DMS53 treated with DMSO at 0.1 percent for 48 hours (cell line): Measurements from ENCODE around the gene HIP1.
"Not testable (repeated sequence)": the region's sequence is repeated elsewhere in the genome, so short reads cannot be mapped to it uniquely, and the experiment has no call there.

ENCODE experiments used
- DNase-seq: peaks from one replicate; lab custom pipeline; 2025; ENCODE audit not compliant: unreplicated experiment; lab: John Stamatoyannopoulos, UW

Gene HIP1

DNA sequence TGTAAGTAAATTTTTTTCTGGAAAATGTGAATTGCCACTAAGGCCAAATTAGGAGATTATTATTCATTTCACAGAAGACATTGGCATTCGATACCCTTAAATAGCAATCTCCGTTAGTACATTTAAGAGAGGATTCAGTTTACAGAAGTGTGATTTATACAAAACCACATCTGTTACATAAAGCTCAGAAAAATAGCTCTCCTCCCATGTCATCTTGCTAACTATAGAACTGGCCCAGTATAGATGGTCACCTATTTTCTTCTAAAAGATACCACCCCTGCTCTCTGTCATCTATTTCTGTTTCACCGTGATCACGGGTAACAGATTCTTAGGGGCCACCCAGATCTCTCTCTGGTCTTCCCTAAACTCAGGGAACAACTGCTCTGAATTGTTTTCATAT lies 119.1 kb downstream of the HIP1 start:
- no peak for DNase-seq

DNA sequence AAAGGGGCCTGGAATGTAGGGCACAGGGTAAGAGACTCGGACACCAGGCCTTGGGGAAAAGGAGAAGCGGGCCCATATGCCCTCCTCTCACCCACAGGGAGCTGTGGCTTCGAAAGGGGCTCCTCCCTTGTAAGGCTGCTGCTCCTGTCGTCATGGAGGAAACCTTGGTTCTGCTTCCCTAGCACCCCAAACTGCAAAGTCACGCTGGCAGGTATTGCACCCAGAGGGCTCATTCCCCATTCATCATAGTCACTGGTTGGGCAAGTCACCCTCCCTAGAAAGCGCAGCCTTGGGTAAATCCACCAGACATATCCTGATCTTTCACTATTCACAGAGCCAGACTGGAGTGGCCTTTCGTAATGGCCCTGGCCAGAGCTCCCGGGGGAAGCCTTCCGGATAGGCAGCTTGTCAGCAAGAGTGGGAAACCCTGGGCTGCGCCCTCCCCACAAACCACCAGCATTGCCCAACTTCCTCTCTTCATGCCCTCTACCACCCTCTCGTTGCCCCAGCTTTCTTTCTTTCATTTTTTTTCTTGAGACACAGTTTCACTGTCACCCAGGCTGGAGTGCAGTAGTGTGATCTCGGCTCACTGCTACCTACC lies 121.0 kb downstream of the HIP1 start:
- DNase-seq = no peak

DNA sequence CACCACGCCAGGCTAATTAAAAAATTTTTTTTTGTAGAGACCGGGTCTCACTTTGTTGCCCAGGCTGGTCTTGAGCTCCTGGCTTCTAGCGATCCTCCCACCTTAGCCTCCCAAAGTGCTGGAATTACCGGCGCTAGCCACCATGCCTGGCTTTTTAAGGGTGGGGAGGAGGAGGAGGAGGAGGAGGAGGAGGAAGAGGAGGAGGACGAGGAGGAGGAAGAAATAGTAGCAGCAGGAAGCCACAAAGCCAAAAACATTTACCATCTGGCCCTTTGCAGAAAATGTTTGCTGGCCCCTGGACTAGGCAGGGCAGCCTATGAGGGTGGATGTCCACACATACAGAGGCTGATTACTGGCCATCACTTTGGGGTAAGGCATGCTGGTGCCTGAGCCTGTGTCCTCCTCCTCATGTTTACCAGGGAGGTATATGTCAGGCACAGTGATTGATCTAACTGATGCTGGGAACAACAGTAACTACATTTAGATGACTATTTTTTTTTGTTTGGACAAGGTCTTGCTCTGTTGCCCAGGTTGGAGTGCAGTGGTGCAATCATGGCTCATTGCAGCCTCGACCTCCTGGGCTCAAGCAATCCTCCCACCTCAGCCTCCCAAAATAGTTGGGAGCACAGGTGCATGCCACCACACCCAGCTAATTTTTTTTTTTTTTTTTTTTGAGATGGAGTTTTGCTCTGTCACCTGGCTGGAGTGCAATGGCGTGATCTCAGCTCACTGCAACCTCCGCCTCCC lies 122.1 kb downstream of the HIP1 start:
- DNase-seq = no peak

DNA sequence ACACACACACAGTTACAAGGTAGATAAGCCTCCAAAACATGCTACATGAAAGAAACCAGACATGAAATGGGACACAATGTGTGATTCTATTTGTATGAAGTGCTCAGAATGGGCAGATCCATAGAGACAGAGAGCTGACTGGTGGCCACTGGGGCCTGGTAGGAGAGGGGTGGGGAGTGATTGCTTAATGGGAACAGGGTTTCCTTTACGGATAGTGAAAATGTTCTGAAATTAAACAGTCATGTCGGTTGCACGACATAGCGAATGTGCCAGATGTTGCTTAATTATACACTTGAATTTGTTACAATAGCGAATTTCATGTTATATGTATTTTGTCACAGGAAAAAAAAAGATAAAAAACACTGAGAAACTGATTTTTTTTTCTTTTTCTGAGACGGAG lies 124.3 kb downstream of the HIP1 start:
- DNase-seq = no peak

DNA sequence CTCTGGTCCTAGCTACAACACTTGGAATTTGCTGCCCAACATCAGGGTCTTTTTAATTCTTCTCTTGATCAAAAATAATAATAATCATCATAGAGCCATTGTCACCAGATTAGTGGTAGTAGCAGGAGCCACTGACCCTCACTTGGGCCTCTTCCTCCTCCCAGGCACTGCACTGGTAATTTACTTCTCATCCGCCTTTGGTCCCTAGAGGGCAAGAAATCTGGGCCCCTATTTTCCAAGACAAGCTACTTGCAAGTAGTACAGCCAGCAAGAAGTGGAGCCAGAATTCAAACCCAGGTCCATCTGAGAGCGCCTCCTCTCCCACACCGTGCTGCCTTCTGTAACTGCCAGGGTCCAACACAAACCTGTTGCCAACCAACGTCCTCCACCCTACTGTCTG lies 125.4 kb downstream of the HIP1 start:
- DNase-seq = no peak

DNA sequence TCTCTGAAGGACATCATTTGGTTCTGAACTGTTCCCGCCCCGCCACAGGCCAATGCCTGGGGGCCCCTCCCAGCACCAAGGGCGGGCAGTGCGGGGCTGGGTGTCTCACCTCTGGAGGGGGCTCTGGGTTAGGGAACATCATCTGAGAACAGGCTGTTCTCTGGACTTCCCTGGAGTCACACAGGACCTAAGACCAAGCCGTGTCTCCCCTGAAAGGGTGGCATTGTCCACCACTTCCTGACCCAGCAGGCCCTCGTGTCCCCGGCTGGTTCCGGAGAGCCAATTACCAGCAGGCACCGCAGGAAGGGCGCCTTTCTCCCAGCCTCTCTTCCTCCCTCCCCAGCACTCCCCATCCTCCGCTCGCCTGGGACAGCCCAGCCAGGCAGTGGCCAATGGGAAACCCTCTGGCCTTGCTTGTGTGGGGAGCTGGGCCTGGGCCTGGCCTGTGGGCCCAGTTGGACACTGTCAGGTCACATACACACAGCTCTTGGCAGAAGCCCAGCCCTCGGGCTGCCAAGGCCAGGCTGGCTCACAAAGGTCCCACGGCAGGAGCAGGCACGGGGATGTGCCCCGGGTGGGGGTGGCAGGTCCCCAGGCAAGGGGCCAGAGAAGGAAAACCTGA lies 127.1 kb downstream of the HIP1 start:
- no peak for DNase-seq

DNA sequence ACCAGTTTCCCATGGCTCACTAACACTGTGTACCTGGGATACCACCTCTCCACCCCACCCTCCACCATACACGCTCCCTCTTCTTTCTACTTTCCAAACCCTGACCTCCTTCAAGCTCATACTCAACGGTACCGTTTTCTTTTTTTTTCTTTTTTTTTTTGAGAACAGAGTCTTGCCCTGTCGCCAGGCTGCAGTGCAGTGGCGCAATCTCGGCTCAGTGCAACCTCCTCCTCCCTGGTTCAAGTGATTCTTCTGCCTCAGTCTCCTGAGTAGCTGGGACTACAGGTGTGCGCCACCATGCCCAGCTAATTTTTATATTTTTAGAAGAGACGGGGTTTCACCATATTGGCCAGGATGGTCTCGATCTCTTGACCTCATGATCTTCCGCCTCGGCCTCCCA lies 129.3 kb downstream of the HIP1 start:
- not testable (repeated sequence) for DNase-seq

DNA sequence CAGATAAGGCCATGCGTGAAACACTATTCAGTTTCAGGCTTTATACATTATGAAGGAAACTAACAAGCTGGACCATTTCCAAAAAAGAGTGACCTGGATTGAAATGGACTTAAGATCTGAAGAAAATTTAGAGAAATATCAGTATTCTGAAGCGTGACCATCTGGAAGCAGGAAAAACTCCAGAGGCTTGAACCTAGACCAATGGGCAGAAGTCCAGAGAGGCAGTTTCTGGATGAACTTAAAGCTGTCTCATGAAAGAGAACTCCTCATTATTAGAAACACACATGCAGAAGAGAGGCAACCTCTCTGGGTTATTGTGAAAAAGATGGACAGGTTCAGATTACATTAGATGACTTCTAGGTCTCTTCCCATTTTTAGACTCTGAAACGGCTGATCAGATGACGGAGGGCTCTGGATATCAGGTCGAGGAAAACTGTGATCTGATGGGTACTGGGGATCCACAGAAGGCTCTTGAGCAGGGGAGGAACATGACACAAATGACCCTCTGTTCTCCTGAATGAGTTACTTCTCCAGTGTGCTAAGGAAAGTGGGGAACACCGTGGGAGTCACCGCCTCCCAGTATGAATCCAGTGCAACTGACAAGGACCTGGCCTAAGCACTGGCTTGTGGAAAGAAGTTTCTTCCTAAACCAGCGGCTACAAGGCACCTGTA lies 130.2 kb downstream of the HIP1 start:
- no peak for DNase-seq

DNA sequence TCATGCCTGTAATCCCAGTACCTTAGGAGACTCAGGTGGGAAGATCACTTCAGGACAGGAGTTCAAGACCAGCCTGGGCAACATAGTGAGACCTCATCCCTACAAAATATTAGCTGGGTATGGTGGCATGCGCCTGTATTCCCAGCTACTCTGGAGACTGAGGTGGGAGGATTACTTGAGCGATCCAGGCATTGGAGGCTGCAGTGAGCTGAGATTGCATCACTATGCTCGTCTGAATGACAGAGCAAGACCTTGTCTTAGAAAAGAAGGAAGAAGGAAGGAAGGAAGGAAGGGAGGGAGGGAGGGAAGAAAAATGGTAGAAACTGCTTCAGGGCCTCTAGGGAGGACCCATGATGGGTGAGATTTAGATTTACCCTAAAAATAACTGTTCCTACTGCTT lies 134.3 kb downstream of the HIP1 start:
- DNase-seq = no peak

DNA sequence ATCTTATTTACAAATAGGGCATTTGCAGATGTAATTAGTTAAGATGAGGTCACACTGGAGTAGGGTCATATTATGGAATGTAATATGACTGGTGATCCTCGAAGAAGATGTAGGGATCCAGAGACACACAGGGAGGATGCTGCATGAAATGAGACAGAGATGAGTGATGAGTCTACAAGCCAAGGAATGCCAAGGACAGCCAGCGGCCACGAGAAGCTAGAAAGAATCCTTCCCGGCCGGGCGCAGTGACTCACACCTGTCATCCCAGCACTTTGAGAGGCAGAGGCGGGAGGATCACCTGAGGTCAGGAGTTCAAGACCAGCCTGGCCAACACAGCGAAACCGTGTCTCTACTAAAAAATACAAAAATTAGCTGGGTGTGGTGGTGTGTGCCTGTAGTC lies 135.9 kb downstream of the HIP1 start:
- not testable (repeated sequence) for DNase-seq

DNA sequence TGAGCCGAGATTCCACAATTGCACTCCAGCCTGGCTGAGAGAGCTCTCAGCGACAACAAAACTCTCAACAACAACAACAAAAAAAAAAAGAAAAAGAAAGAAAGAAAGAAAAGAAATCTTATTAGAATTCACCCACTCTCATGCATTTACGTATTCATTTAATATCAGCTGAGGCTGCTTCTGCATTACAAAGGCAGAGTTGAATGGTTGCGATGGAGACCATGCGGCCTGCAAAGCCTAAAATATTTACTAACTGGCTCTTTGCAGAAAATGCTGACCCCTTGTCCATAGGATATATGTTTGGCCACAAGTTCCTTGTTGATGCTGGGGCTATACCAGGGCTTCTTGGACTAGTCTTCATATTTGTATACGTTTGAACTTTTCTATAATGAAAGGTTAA lies 137.2 kb downstream of the HIP1 start:
- no peak for DNase-seq

DNA sequence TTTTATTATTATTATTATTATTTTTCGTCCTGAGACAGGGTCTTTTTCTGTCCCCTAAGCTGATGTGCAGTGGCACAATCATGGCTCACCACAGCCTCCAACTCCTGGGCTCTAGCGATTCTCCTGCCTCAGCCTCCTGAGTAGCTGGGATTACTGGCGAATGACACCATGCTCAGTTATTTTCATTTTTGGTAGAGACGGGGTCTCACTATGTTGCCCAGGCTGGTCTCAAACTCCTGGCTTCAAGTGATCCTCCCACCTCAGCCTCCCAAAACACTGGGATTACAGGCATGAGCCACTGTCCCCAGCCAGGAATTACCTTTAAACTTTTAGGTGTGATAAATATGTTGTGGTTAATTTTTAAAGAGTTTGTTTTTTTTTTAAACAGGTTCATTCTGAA lies 138.0 kb downstream of the HIP1 start:
- not testable (repeated sequence) for DNase-seq

DNA sequence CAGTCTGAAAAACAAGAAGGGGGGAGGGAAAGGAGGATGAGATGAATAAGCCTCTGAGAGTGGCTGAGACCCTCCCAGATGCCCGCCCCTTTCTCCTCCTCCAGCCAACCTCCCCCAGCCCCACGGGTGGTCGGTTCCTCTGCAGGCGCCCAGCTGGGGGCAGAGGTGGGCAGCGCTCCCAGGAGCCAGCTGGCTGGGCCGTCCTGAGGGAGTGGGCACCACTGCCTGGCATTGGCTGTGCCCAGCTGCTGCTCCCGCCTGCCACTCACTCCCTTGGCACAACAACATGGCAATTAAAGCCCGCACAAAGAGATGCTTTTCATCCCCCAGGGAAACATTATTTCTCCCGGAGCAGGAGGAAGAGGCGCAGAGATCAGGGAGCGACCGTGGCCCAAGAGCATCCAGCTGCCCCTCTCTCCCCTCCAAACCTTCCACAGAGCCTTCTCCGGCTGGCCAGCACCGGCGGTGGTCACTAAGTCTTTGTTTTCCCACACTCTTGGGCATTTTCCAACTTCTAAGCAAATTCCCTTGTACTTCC lies 139.4 kb downstream of the HIP1 start:
- DNase-seq = no peak

DNA sequence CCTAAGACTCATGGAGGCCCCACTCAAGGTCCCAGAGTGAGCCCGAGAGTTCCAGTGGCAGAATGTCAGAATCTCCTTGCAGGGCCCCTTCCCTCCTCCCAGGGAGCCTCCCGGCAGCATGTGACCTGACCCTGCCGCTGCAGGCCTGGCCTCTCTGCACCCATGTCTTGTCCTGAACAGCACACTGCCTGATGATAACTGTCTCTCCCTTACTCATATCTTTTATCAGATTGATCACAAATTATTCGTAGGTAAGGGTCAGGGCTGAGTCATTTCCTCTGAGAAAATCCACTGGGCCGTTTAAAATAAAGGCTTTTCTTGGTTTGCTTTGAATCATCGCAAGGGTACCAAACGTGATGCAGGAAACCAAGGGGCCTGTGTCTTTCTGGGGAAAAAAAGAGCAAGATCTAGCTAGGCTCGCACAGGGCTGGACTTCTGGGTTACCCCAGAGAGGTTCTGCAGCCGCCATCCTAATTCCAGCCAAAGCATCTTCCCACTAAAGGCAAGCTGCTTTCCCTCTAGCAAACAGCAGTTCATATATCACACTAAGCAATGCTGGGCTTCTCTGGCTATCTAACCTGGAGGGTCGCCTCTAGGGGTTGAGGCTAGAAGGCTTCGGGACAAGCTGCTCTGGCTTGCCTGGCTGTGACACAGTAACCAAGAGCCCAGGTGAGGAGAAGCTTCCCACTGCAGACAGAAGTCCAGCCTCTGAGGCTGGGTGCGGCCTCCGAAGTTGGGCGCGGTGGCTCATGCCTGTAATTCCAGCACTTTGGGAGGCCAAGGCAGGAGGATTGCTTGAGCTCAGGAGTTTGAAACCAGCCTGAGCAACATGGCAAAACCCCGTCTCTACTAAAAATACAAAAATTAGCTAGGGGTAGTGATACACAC lies 141.8 kb downstream of the HIP1 start:
- DNase-seq = no peak

DNA sequence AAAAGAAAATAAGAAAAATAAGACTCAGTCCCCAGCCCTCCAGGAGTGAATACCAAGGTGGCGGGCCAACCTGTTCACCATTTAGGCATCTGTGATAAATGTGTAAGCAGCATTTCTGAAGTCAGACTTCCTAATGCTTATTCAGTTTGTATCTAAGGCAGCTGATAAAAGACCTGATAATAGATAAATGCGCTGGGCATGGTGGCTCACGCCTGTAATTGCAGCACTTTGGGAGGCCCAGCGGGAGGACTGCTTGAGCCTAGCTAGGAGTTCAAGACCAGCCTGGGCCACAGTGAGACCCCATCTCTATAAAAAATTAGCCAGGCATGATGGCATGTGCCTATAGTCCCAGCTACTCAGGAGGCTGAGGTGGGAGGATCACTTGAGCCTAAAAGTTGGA lies 143.0 kb downstream of the HIP1 start:
- no peak for DNase-seq

DNA sequence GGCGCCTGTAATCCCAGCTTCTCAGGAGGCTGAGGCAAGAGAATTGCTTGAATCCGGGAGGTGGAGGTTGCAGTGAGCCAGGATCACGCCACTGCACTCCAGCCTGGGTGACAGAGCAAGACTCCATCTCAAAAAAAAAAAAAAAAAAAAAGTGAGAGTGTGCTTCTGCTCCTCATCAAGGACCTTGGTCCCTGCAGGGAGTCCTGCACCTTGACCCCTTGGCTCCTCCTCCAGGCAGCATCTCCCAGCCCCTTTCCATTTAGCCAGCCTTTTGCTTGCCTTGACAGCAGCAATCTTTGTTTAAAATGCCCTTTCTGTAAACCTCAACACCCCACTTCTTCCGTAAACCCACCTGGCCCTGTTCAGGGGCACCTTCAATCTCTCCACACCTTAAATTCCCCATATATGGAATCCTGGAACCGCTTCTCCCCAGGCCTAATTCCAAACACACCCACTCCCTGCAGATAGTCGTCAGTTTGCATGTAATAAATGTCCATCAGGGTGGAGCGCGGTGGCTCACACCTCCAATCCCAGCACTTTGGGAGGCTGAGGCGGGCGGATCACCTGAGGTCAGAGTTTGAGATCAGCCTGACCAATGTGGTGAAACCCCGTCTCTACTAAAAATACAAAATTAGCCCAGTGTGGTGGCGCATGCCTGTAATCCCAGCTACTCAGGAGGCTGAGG lies 145.1 kb downstream of the HIP1 start:
- DNase-seq = not testable (repeated sequence)

DNA sequence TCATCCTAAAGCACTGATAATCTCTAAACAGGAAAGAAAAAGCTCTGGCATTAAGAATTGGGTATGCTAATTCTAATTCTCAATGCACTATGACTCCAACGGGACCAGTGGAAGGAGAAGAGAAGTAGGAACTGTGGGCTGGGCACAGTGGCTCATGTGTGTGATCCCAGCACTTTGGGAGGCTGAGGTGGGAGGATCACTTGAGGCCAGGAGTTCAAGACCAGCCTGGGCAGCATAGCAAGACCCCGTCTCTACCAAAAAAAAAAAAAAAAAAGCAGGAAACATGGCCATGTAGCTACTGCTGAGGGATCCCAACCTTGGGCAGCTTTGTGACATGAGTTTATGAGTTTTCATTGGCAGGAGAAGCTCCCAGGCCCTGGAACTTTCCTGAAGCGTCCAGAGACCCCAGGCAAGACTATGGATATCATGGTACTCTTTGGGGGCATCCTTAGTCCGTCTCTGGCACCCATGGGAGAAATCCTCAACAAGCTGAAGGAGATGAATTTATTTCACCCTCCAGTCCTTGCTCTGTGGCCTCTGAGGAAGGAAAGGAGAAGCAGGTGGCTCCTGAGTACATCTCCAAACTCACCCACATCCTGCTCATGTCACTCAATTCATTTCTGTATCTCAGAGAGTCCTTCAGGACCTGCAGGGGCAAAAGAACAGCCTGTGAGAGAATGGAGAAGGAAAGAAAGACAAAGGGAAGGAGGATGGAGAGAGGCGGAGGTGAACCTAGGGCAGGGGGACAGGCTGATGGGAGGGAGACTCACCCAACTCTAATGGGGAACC lies 147.1 kb downstream of the HIP1 start:
- no peak for DNase-seq

DNA sequence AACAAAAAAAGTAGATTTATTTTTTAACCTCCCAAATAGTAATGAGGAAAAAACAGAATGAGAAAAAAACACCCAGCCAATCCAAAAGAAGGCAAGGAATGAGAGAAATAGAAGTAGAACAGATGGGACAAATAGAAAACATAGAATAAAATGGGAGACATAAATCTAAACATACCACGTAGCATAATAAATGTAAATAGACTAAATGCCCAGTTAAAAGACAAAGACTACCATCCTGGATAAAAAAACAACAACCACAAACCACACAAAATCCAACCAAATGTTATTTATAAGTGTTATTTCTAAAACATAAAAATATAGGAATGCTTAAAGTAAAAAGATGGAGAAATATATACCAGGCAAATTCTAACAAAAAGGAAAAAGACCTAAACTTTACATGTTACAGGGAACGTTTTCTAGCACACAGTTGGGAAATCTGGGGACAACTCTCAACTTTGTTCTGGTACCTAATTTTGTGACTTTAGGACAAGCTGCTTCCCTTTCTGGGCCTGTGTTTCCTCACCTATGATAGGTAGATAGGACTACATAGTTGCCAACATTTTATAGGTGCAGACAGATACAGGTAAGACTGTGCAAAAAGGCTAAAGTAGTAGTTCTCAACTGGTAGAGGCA lies 148.3 kb downstream of the HIP1 start:
- DNase-seq = no peak

DNA sequence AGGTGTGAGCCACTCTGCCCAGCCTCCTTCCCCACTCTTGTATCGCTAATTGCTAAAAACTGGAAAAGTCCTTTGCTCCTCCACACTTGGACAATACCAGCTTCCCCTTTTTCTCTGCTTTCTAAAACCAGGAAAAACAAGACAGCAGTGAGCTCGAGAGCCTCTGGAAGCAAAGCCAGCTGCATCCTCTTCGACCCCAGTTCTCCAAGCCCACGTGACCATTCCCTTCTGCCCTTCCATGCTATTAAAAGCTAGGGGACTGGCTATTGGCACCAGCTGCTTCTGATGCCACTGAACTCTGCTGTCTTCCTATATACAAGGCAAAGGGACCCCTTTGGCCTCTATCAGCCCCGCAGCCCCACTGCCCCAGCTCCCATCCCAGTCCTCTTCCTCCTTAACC lies 154.4 kb downstream of the HIP1 start:
- no peak for DNase-seq
